NB4 (cell line): Measurements from ENCODE around the gene PSMD13.

Experiments
- DNase-seq: peaks from one replicate; pipeline ENCODE4 v3.0.0; 2010; ENCODE audit warnings: low read depth
- H3K4me3 ChIP-seq: one replicate; pipeline ENCODE4 v1.5.1; 2011; ENCODE audit warnings: mild to moderate bottlenecking, low read depth, low read length, moderate library complexity
- CTCF ChIP-seq: IDR thresholded peaks from one replicate; pipeline ENCODE4 v1.5.1; 2012; ENCODE audit warnings: low read depth, low read length
- MAX ChIP-seq: IDR thresholded peaks from 2 replicates; pipeline ENCODE4 v1.6.1; 2011; ENCODE audit warnings: low read depth, low read length
- MYC ChIP-seq: IDR thresholded peaks from 2 replicates; pipeline ENCODE4 v1.6.1; 2011; ENCODE audit warnings: low read depth, low read length
- POLR2A ChIP-seq: IDR thresholded peaks from 2 replicates; pipeline ENCODE4 v1.6.1; 2011; ENCODE audit warnings: mild to moderate bottlenecking; ENCODE audit not compliant: insufficient read length; ENCODE audit errors: extremely low read depth

The PSMD13 gene

GRCh38 chr11:287821-288477, 51.2 kb downstream of the PSMD13 start:
- no peak for TF ChIP-seq CTCF
- TF ChIP-seq MAX = no peak
- TF ChIP-seq MYC = no peak
- no peak for TF ChIP-seq POLR2A
- no peak for DNase-seq

GRCh38 chr11:288478-289397, 52.0 kb downstream of the PSMD13 start, which contains the start of gene PGGHG:
Gene PGGHG, plus strand, starts transcription at chr11:289126. Its CDS starts 691 bp downstream, at chr11:289817.
- peak; percentile 46; the same call in 1 of the 2 replicates for TF ChIP-seq MYC
- TF ChIP-seq CTCF = no peak
- peak; percentile 47 for TF ChIP-seq POLR2A
- TF ChIP-seq MAX = no peak
- peak within 1 kb of the TSS; percentile 52 for H3K4me3 ChIP-seq
- peak; percentile 73 for DNase-seq

More at GRCh38 chr11:287821-288477, 51.2 kb downstream of the PSMD13 start:
- H3K4me3 ChIP-seq = peak overlapping the region; percentile 52

GRCh38 chr11:289398-289711, 52.6 kb downstream of the PSMD13 start:
- H3K4me3 ChIP-seq = peak overlapping the region; percentile 34
- no peak for DNase-seq
- TF ChIP-seq MAX (no peak), MYC (no peak), POLR2A (no peak), CTCF (no peak)

- no peak for TF ChIP-seq MYC
- TF ChIP-seq CTCF = no peak
- TF ChIP-seq POLR2A = no peak
- no peak for DNase-seq
- H3K4me3 ChIP-seq = peak overlapping the region; percentile 34
Observed at GRCh38 chr11:289712-290620, 53.2 kb downstream of the PSMD13 start.

GRCh38 chr11:290621-291231, 54.0 kb downstream of the PSMD13 start:
- H3K4me3 ChIP-seq = no peak overlapping the region
- DNase-seq = no peak
- TF ChIP-seq POLR2A (no peak), CTCF (no peak), MAX (no peak), MYC (no peak)
